HT-29 (cell line): ENCODE data around the gene IGSF1. TPM values are rescaled to one million over a fixed set of nuclear protein-coding genes. Genes with fewer than 3 reads are reported as not detected.

ENCODE experiments used
- DNase-seq: peaks from one replicate; pipeline ENCODE4 v3.0.0-alpha.2; 2015; ENCODE audit warnings: low spot score
- total RNA-seq: library from RNA; depleted of rRNA; stranded (reverse); fragments of >200 nt; shearing (Covaris generic); gene quantifications from 2 replicates; pipeline ENCODE4 v1.2.3, GENCODE V29; 2014; rRNA removed

The IGSF1 gene, protein sequence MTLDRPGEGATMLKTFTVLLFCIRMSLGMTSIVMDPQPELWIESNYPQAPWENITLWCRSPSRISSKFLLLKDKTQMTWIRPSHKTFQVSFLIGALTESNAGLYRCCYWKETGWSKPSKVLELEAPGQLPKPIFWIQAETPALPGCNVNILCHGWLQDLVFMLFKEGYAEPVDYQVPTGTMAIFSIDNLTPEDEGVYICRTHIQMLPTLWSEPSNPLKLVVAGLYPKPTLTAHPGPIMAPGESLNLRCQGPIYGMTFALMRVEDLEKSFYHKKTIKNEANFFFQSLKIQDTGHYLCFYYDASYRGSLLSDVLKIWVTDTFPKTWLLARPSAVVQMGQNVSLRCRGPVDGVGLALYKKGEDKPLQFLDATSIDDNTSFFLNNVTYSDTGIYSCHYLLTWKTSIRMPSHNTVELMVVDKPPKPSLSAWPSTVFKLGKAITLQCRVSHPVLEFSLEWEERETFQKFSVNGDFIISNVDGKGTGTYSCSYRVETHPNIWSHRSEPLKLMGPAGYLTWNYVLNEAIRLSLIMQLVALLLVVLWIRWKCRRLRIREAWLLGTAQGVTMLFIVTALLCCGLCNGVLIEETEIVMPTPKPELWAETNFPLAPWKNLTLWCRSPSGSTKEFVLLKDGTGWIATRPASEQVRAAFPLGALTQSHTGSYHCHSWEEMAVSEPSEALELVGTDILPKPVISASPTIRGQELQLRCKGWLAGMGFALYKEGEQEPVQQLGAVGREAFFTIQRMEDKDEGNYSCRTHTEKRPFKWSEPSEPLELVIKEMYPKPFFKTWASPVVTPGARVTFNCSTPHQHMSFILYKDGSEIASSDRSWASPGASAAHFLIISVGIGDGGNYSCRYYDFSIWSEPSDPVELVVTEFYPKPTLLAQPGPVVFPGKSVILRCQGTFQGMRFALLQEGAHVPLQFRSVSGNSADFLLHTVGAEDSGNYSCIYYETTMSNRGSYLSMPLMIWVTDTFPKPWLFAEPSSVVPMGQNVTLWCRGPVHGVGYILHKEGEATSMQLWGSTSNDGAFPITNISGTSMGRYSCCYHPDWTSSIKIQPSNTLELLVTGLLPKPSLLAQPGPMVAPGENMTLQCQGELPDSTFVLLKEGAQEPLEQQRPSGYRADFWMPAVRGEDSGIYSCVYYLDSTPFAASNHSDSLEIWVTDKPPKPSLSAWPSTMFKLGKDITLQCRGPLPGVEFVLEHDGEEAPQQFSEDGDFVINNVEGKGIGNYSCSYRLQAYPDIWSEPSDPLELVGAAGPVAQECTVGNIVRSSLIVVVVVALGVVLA (N-terminal part only)
- 0.74 and 0.83 TPM in 2 replicates for total RNA-seq

DNA sequence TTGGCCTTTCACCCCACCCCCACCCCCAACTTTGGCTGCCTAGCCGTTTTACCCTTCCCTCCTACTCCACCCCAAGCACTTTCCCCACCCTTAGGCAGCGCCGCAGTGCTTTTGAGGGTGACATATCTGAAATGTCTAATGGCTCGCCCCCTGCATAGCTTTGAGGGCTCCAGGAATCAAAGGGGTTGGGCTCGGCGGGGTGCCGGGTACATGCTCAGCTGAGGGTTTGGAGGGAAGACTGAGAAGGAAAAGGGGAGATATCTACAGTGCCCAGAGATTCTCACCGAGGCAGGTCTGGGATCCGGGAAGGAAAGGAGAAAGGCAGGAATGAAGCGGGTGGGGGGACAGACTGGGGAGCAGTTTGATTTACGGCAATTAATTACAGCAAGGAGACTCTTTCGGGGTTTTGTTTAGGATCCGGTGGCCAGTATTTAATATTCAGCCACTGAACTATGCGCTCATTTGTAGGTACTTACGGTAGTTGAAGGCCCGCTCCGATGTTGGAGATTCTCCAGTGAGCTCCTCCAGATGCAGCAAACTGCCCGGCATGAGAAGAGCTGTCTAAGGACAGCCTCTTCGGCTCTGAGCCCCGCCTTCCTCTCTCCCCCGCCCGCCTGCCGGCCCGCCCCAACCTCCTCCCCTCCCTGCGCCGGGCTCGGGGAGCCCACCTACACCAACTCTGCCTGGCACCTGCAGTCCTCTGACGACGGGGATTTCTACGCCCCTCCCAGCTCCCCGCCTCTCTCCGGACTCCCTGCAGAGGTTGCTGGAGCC, at the start of gene IGSF1:
TSS of gene IGSF1 (minus strand) at position 569 of the 774 bp plus-strand sequence. CDS start 2,632 bp downstream, outside the sequence.
- DNase-seq = peak; percentile 32

DNA sequence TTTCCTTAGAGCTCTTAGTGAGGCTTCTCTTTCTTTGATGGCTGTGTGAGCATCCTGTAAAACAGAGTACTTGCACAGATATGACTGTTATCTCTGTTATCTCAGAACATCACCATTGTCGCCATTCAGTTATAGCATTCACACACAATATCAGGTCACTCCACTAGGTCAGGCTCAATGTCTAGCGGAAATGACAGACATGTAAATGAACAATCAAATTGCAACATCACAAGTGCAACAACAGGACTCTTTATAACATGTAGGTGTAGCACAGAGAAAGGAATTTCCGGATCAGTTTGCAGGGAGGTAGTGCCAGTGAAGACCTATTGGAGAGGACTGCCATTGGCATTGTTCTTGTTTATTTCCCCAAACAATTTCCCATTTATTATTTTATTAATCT, 43.2 kb upstream of the IGSF1 start:
- DNase-seq = peak; percentile 59

- DNase-seq = no peak
These were observed 42.0 kb upstream of the IGSF1 start for GRCh38 chrX:131331152-131331551.

- no peak for DNase-seq
These were observed 41.6 kb upstream of the IGSF1 start for GRCh38 chrX:131330735-131331134.

DNA sequence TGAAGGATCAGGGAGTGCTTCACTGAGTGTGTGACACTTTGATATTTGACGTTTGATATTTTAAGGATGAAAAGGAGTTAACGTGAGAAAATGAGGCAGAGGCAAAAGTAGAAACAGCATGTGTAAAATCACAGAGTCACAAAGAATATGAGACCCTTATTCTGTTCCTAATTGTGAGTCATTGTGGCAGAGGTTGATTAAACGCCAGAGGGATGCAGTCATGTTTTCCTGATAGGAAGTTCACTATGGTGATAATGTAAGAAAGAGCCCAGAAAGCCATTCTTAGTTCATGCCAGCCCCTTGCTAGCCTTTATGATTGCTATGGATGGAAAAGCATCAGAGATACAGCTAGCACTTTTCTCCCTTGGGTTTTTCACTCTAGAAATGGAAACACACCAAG, 33.5 kb upstream of the IGSF1 start:
- DNase-seq = no peak

- DNase-seq = no peak
These were observed 28.2 kb upstream of the IGSF1 start for GRCh38 chrX:131317326-131317725.

DNA sequence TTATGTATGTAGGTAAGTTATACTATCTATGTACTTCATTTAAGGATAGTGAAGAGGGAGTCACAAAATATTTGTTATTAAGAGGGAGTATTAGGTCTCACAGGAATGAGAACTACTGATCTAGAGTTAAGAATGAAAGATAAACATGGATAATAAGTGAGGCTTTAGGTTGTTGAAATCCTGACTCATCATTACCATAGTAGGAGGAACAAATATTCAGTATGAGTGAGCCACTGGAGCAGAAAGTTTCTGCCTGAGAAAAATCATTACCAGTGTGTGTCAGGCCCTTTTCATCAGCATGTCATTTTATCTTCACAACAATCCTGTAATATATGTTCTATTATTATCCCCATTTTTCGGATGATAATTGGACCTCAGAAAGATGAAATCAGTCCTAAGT, 27.2 kb upstream of the IGSF1 start:
- DNase-seq = no peak

DNA sequence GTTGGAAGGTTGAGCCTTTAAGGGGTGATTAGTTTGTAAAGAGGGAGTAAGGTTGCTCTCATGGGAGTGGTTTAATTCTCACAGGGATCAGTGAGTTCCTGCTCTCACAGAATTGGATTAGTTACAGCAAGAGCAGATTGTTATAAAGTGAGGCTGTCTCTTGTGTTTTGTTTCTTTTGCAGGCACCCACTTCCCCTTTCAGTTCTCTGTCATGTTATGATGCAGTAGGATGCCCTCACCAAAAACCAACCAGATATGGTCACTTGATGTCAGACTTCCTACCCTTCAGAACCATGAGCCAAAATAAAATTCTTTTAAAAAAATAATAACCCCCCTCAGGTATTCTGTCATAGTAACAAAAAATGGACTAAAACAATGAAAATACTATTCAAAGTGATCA, 19.9 kb upstream of the IGSF1 start:
- DNase-seq = no peak

DNA sequence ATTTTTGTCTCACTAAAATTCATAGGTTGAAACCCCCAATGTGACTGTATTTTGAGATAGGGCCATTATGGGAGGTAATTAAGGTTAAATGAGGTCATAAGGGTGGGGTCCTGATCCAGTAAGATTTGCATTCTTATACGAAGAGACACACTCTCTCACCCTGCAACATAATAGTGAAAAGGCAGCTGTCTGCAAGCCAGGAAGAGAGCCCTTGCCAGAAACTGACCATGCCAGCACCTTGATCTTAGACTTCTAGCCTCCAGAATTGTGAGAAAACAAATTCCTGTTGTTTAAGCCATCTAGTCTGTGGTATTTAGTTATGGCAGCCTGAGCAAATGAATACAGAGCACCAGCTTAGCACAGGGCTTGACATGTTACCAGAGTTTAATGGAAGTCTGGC, 17.5 kb upstream of the IGSF1 start:
- DNase-seq = no peak

- no peak for DNase-seq
These were observed 16.8 kb upstream of the IGSF1 start for GRCh38 chrX:131305926-131306325.

DNA sequence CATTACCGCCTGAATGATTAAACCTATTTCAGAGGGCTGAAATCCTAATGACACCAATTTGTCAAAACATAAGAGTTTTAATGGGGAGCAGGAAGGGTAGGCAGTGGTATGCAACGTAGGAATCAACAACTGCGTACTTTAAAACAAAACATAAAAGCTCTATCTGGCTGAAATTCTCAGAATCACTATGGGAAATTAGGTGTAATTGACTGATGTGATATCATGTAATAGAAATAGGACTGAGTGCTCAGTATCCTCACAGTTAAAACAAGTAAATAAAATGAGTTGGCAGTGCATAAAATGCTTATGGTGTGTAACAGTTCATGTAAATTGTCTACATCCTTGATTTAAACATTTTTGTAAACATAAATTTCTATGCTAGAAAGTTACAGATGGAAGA, 13.6 kb upstream of the IGSF1 start:
- no peak for DNase-seq

DNA sequence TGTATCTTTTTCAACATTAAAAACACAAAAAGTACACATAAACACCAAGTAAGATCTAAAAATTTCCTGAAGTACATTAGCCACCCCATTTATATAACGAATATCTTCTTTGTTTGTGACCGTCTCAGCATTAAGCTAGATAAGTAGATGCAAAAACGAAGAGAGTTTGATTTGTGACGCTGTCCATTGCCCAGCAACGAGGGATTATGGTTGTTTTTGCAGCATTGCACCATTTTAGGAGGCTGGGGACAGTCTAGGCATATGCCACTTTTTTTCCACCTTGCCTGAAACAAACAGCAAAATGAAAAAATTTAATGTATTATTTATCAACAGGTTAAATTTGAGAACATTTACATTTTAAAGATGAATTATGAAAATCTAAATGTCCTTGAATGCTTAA, 12.0 kb upstream of the IGSF1 start:
- no peak for DNase-seq

DNA sequence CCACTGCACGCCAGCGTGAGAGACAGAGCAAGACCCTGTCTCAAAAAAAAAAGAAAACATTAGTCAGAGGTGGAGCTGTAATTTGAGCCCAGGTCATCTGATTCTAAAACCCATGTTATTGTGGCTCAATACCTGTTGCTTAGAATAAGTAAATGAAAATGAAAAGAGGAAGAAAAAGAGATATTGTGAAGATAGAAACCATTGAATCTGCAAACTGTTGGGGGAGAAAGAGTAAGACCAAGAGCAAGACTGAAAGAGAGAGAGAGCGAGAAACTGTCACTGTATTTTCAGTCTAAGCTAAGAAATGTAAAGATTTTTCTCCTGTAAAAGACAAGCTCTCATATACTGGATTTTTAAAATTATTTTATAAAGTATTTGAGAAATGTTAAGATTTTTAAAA, 9.7 kb upstream of the IGSF1 start:
- no peak for DNase-seq

- DNase-seq = no peak
These were observed 8.9 kb upstream of the IGSF1 start for GRCh38 chrX:131298036-131298435.

DNA sequence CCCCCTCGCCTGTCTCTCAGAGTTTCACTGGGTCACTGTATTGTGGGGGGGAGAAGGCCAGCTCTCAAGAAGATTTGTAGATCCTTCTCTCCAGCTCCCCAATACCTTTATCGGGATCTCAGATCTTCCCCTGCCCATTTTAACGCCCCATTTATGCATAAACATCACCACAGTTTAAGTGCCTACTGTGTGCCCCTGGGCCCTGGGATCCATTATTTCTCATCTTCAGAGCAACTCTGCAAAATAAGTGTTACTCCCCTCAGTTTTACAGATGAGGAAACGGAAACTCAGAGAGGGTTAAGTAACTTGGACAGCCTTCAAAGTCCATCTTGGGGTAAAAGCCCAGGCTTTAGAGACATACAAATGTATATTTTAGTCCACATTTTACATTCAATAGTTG, 421 bp upstream of the IGSF1 start:
- DNase-seq = no peak

GRCh38 chrX:131288188-131288587, 918 bp downstream of the IGSF1 start:
- DNase-seq = no peak

GRCh38 chrX:131287560-131288179, 1.4 kb downstream of the IGSF1 start:
- DNase-seq = no peak

GRCh38 chrX:131279617-131280016, 9.5 kb downstream of the IGSF1 start:
- DNase-seq = no peak

GRCh38 chrX:131279197-131279596, 9.9 kb downstream of the IGSF1 start:
- DNase-seq = no peak

- no peak for DNase-seq
These were observed 11.5 kb downstream of the IGSF1 start for GRCh38 chrX:131277543-131278136.
